ENCODE data around the gene TNF. TPM values are rescaled to one million over a fixed set of nuclear protein-coding genes. Genes with fewer than 3 reads are reported as not detected.
"Not testable (repeated sequence)": the region's sequence is repeated elsewhere in the genome, so short reads cannot be mapped to it uniquely, and the experiment has no call there.

TNF gene
- total and polyA plus RNA-seq, 7 experiments from 2014 or later: 0.73 to 125 (median 5.4) TPM

DNA sequence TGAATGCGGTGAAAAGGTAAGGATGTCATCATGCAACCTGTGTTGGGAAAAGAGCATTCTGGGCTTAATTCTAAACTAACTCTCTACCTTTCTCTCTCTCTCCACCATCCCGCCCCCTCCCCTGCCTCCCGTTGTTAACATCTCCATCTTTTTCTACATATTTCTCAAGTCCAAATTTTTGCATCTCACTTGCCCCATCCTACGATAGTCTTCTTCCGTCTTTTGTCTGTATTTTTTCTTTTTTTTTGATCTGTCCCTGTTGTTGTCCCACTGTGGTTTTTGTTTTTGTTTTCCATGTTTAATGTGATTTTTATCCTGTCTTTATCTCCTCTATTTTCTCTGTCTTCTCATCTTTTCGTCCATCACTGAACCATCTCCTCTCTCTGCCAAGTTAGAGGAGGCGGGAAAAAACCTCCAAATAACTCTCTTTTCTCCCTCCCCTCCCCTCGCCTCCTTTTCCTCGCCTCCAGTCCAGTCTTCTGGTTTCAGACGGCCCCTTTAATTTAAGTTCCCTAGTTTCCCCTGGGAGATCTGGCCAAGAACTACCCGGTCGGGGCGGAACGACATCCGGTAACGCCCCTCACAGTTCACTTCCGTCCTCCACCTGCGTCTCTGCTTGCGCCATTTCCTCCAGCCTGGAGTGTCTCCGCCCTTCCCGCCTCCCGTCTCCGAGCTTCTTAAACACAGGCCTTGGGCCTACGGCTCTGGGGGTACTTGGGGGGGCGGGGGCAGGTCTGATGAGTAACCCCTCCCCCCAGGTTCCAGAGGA lies 28.2 kb upstream of the TNF start, which contains the start of gene NFKBIL1:
Gene NFKBIL1 (plus strand): TSS at position 651 of the 769 bp plus-strand sequence. CDS start 87 bp downstream, at position 738.
- peak within 1 kb of the TSS; percentile 89 for H3K27ac ChIP-seq (ENCODE audit: low read depth, low read length)
- H3K36me3 Mint-ChIP-seq: peaks cover 0 to 3% (median 0%) of the 10 kb centered on the region in 5 donors
- peaks cover 22 to 57% (median 48%) of the 10 kb centered on the region in 7 donors for H3K4me1 Mint-ChIP-seq
- no peaks in the 10 kb centered on the region for H3K27me3 ChIP-seq (ENCODE audit: control insufficient read depth in 2 of 2, insufficient read depth in 2 of 2, low read length in 2 of 2)
- CTCF ChIA-PET: interaction anchor here (0.7 to 13.5 kb wide), 5 partner anchors 13 to 286 kb away, joined by 3 to 501 read pairs (median 4); partner anchors contain the start of genes LST1, LTB, NCR3 and TNF
- no peaks in the 10 kb centered on the region for H3K9me3 ChIP-seq (ENCODE audit: control insufficient read depth in 2 of 3, low read length in 3 of 3)
- peak within 1 kb of the TSS; percentile 81 to 97 (median 91) for H3K4me3 Mint-ChIP-seq
- H3K4me3 ChIP-seq (ENCODE audit: low read length): peak within 1 kb of the TSS; percentile 68
- H3K4me1 ChIP-seq (ENCODE audit: control insufficient read depth in 2 of 2, insufficient read depth in 2 of 2, low read length in 2 of 2): peaks cover 22 to 31% of the 10 kb centered on the region in 2 donors
- H3K27ac Mint-ChIP-seq: peak within 1 kb of the TSS; percentile 78 to 98 (median 95)
- intact Hi-C loops (cut with micrococcal nuclease): loop anchor here (1.0 to 10.0 kb wide), 16 partner anchors 25 to 412 kb away; partner anchors contain the start of genes BAG6 (in 2 of the 2), PRRC2A (in 2 of the 2), ABHD16A (in 1 of the 2) and EHMT2 (in 1 of the 2)
- H3K27me3 Mint-ChIP-seq: no peaks in the 10 kb centered on the region
- no peaks in the 10 kb centered on the region for H3K36me3 ChIP-seq (ENCODE audit: control insufficient read depth in 2 of 3, insufficient read depth in 3 of 3, low read length in 3 of 3)
- ATAC-seq (peak; percentile 91), DNase-seq (peak; percentile 53 to 90 (median 84))
- POLR2A ChIA-PET: interaction anchor here (0.6 to 53.8 kb wide), 8 partner anchors 10 to 1425 kb away, joined by 3 to 3078 read pairs (median 5); partner anchors contain the start of genes AIF1, LSM2, LST1 and LTA
- peaks cover 0 to 1% (median 0%) of the 10 kb centered on the region in 11 donors for H3K9me3 Mint-ChIP-seq

DNA sequence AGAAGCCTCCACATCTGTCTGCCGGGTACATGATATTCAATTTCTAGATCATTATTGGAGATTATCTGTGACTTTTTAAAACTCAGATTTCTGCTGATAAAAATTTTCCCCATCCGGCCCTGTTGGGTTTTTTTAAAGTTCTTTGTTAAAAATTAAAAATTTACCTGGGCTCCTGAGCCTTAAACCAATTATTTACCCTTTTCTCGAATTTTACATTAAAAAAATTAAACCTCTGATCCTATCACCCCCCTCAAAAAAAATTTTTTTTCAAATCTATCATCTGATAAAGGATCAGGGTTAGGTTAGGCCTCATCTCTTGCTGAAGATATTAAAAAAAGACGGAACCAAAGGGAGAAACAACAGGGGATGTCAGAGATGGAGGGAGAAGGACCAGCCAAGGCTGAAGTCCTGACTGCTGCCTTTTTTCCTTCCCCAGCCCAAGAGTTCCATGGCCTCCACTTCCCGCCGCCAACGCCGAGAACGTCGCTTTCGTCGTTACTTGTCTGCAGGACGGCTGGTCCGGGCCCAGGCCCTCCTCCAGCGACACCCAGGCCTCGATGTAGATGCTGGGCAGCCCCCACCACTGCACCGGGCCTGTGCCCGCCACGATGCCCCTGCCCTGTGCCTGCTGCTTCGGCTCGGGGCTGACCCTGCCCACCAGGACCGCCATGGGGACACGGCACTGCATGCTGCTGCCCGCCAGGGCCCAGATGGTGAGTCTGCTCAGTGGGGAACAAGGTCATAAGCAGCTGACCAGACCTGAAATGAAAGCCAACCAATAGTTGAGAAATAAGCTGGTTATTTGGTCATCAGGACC lies 27.4 kb upstream of the TNF start:
- DNase-seq (no peak), ATAC-seq (no peak)
- H3K4me3 ChIP-seq (ENCODE audit: low read length): peak overlapping the region; percentile 68
- Mint-ChIP-seq H3K36me3 (peaks cover 0 to 5% (median 0%) of the 10 kb centered on the region in 5 donors), H3K9me3 (peaks cover 0 to 1% (median 0%) of the 10 kb centered on the region in 11 donors), H3K4me3 (peak overlapping the region; percentile 81 to 97 (median 91)), H3K27ac (peak overlapping the region; percentile 78 to 98 (median 95)), H3K4me1 (peaks cover 22 to 49% (median 43%) of the 10 kb centered on the region in 7 donors), H3K27me3 (no peaks in the 10 kb centered on the region)
- intact Hi-C loops (cut with micrococcal nuclease): loop anchor here (1.0 to 10.0 kb wide), 12 partner anchors 24 to 411 kb away; partner anchors contain the start of genes BAG6 (in 2 of the 2), PRRC2A (in 2 of the 2), ABHD16A (in 1 of the 2) and EHMT2 (in 1 of the 2)
- CTCF ChIA-PET: interaction anchor here (1.0 to 13.5 kb wide), 6 partner anchors 12 to 282 kb away, joined by 3 to 501 read pairs (median 6); partner anchors contain the start of genes LST1, LTB, NCR3 and TNF
- H3K36me3 ChIP-seq (ENCODE audit: control insufficient read depth in 2 of 3, insufficient read depth in 3 of 3, low read length in 3 of 3): no peaks in the 10 kb centered on the region
- peaks cover 16 to 25% of the 10 kb centered on the region in 2 donors for H3K4me1 ChIP-seq (ENCODE audit: control insufficient read depth in 2 of 2, insufficient read depth in 2 of 2, low read length in 2 of 2)
- no peaks in the 10 kb centered on the region for H3K27me3 ChIP-seq (ENCODE audit: control insufficient read depth in 2 of 2, insufficient read depth in 2 of 2, low read length in 2 of 2)
- POLR2A ChIA-PET: interaction anchor here (0.6 to 53.8 kb wide), 10 partner anchors 9 to 1424 kb away, joined by 3 to 3078 read pairs (median 4); partner anchors contain the start of genes AIF1, LSM2, LST1 and LTA
- no peaks in the 10 kb centered on the region for H3K9me3 ChIP-seq (ENCODE audit: control insufficient read depth in 2 of 3, low read length in 3 of 3)
- peak overlapping the region; percentile 89 for H3K27ac ChIP-seq (ENCODE audit: low read depth, low read length)

DNA sequence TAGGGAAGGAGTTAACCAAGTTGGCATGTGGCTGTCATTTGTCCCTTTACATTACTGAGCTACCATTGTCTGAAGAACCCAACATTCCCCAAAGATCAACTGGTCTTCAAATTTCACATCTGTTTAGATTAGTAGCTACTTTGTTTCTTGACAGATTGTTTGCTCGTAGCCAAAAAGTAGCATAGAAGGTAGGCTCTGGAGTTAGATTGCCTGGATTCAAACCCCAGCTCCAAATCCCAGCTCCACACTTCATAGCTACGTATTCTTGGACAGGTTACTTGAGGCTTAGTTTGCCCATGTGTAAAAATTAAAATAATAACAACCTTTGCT lies 26.9 kb upstream of the TNF start:
- no peaks in the 10 kb centered on the region for H3K9me3 ChIP-seq (ENCODE audit: control insufficient read depth in 2 of 3, low read length in 3 of 3)
- intact Hi-C loops (cut with micrococcal nuclease): loop anchor here in 1 of 2 donors (10.0 kb wide), 1 partner anchor 156 kb away; the partner anchor contains the start of genes ABHD16A and LY6G6F
- no peaks in the 10 kb centered on the region for H3K36me3 ChIP-seq (ENCODE audit: control insufficient read depth in 2 of 3, insufficient read depth in 3 of 3, low read length in 3 of 3)
- H3K4me3 ChIP-seq (ENCODE audit: low read length): no peak overlapping the region
- peaks cover 16 to 21% of the 10 kb centered on the region in 2 donors for H3K4me1 ChIP-seq (ENCODE audit: control insufficient read depth in 2 of 2, insufficient read depth in 2 of 2, low read length in 2 of 2)
- DNase-seq (no peak), ATAC-seq (no peak)
- H3K27ac ChIP-seq (ENCODE audit: low read depth, low read length): peak overlapping the region; percentile 89
- H3K4me3 Mint-ChIP-seq: peak overlapping the region in 5 of 10 donors; percentile 19 to 95 (median 81)
- ChIA-PET CTCF (interaction anchor here (0.5 to 13.5 kb wide), 6 partner anchors 21 to 282 kb away, joined by 3 to 501 read pairs (median 6); partner anchors contain the start of genes LST1, LTB, NCR3 and TNF), POLR2A (interaction anchor here (0.8 to 53.8 kb wide), 6 partner anchors 9 to 278 kb away, joined by 3 to 3078 read pairs (median 3); partner anchors contain the start of genes AIF1, LST1, LTA and LTB)
- peaks cover 0 to 1% (median 0%) of the 10 kb centered on the region in 11 donors for H3K9me3 Mint-ChIP-seq
- H3K36me3 Mint-ChIP-seq: peaks cover 0 to 6% (median 0%) of the 10 kb centered on the region in 5 donors
- no peaks in the 10 kb centered on the region for H3K27me3 Mint-ChIP-seq
- peaks cover 22 to 45% (median 39%) of the 10 kb centered on the region in 7 donors for H3K4me1 Mint-ChIP-seq
- peak overlapping the region; percentile 25 to 97 (median 78) for H3K27ac Mint-ChIP-seq
- no peaks in the 10 kb centered on the region for H3K27me3 ChIP-seq (ENCODE audit: control insufficient read depth in 2 of 2, insufficient read depth in 2 of 2, low read length in 2 of 2)

DNA sequence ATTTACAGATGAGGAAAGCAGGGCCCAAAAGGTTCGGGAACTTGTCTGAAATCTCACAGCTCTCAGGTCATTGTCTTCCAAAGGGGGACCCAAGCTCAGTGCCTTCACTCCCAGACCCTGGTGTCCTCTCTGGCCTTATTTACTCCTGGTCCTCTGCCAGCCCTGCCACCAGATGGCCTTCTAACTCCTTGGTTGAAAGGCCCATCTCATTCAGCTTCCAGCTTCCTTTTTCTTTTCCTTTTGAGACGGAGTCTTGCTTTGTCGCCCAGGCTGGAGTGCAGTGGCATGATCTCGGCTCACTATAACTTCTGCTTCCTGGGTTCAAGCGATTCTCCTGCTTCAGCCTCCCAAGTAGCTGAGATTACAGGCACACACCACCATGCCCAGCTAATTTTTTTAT lies 24.0 kb upstream of the TNF start:
- DNase-seq (peak in 8 of 9 donors; percentile 52 to 71 (median 60)), ATAC-seq (peak; percentile 44)
- ChIA-PET CTCF (interaction anchor here (0.6 to 13.5 kb wide), 19 partner anchors 9 to 279 kb away, joined by 3 to 501 read pairs (median 5); partner anchors contain the start of genes BAG6, DDX39B, LST1 and LTB), POLR2A (interaction anchor here (1.2 to 53.8 kb wide), 7 partner anchors 8 to 279 kb away, joined by 5 to 3078 read pairs (median 7); partner anchors contain the start of genes ABHD16A, AIF1, BAG6 and DDX39B)
- peaks cover 20 to 24% of the 10 kb centered on the region in 2 donors for H3K4me1 ChIP-seq (ENCODE audit: control insufficient read depth in 2 of 2, insufficient read depth in 2 of 2, low read length in 2 of 2)
- not testable (repeated sequence) for H3K27me3 ChIP-seq (ENCODE audit: control insufficient read depth in 2 of 2, insufficient read depth in 2 of 2, low read length in 2 of 2); H3K36me3 ChIP-seq (ENCODE audit: control insufficient read depth in 2 of 3, insufficient read depth in 3 of 3, low read length in 3 of 3); H3K27me3 Mint-ChIP-seq; H3K36me3 Mint-ChIP-seq; H3K27ac ChIP-seq (ENCODE audit: low read depth, low read length); H3K4me3 ChIP-seq (ENCODE audit: low read length); H3K9me3 ChIP-seq (ENCODE audit: control insufficient read depth in 2 of 3, low read length in 3 of 3); H3K9me3 Mint-ChIP-seq
- peak overlapping the region in 8 of 9 donors; percentile 36 to 86 (median 66) for H3K27ac Mint-ChIP-seq
- peaks cover 20 to 48% (median 45%) of the 10 kb centered on the region in 7 donors for H3K4me1 Mint-ChIP-seq
- intact Hi-C loops (cut with micrococcal nuclease): loop anchor here (1.0 kb wide), 3 partner anchors 21 to 47 kb away; partner anchors contain the start of gene LTA (in 1 of the 2)
- peak overlapping the region in 3 of 10 donors; percentile 17 to 56 (median 44) for H3K4me3 Mint-ChIP-seq

DNA sequence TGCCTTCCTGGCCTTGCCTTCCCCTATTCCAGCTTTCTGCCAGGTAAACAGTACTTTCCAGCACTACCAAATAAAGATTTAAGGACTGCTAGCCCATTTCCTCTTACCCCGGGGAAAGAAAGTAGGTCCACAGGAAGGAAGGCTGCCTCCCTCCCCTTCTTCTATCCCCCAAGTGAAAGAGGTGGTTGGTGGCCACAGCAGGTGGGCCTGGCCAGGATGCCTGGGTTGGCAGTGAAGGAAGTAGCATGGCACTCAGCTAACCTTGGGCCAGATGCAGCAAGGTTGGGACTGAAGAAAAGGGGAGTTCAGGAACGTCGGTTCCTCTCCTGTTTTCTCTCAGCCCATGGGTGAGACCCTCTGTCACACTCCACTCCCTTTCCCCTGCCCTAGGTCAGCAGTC lies 19.1 kb upstream of the TNF start:
- no peaks in the 10 kb centered on the region for H3K9me3 Mint-ChIP-seq
- POLR2A ChIA-PET: interaction anchor here (0.6 to 53.8 kb wide), 5 partner anchors 9 to 96 kb away, joined by 3 to 3078 read pairs (median 5); partner anchors contain the start of genes AIF1, BAG6, LST1 and LTA
- intact Hi-C loops (cut with micrococcal nuclease): no loop called here
- Histone ChIP-seq H3K27ac (ENCODE audit: low read depth, low read length) (no peak overlapping the region), H3K9me3 (ENCODE audit: control insufficient read depth in 2 of 3, low read length in 3 of 3) (no peaks in the 10 kb centered on the region), H3K4me3 (ENCODE audit: low read length) (no peak overlapping the region), H3K27me3 (ENCODE audit: control insufficient read depth in 2 of 2, insufficient read depth in 2 of 2, low read length in 2 of 2) (no peaks in the 10 kb centered on the region), H3K4me1 (ENCODE audit: control insufficient read depth in 2 of 2, insufficient read depth in 2 of 2, low read length in 2 of 2) (peaks cover 43 to 50% of the 10 kb centered on the region in 2 donors), H3K36me3 (ENCODE audit: control insufficient read depth in 2 of 3, insufficient read depth in 3 of 3, low read length in 3 of 3) (no peaks in the 10 kb centered on the region)
- H3K4me3 Mint-ChIP-seq: no peak overlapping the region
- no peak for DNase-seq
- peaks cover 36 to 59% (median 52%) of the 10 kb centered on the region in 7 donors for H3K4me1 Mint-ChIP-seq
- peaks cover 0 to 2% (median 0%) of the 10 kb centered on the region in 5 donors for H3K27me3 Mint-ChIP-seq
- H3K27ac Mint-ChIP-seq: peak overlapping the region in 2 of 9 donors; percentile 12 to 21
- CTCF ChIA-PET: interaction anchor here (0.7 to 13.5 kb wide), 3 partner anchors 24 to 41 kb away, joined by 3 to 298 read pairs (median 57); partner anchors contain the start of genes LST1, LTB, NCR3 and TNF
- ATAC-seq: no peak
- H3K36me3 Mint-ChIP-seq: peaks cover 5 to 37% (median 8%) of the 10 kb centered on the region in 5 donors

All from naive thymus-derived CD4-positive, alpha-beta T cell (primary cell).